Epithelial cell of proximal tubule (primary cell): ENCODE data around the gene PKHD1. TPM values are rescaled to one million over a fixed set of nuclear protein-coding genes. Genes with fewer than 3 reads are reported as not detected.

Experiments used
- DNase-seq: peaks from one replicate; pipeline ENCODE4 v3.0.0-alpha.2; 2011; ENCODE audit warnings: low read depth
- H3K4me3 ChIP-seq: 2 replicates; pipeline ENCODE4 v1.5.1; 2011; ENCODE audit warnings: low read depth, mild to moderate bottlenecking, low read length
- CTCF ChIP-seq: conservative IDR thresholded peaks from 2 replicates; pipeline ENCODE4 v1.5.1; 2012; ENCODE audit warnings: low read depth, mild to moderate bottlenecking, low read length
- total RNA-seq: library from RNA; depleted of rRNA; stranded (reverse); fragments of >200 nt; gene quantifications from 2 replicates; pipeline ENCODE4 v1.2.3, GENCODE V29; 2015

PKHD1 gene
- total RNA-seq, 1 donor from 2014 or later = 1.7 TPM

- no peak for DNase-seq
- no peak overlapping the region for H3K4me3 ChIP-seq
- TF ChIP-seq CTCF = no peak
These were observed 472.7 kb downstream of the PKHD1 start for GRCh38 chr6:51614725-51615124.

GRCh38 chr6:51613558-51613957 lies 473.9 kb downstream of the PKHD1 start:
- H3K4me3 ChIP-seq = no peak overlapping the region
- DNase-seq = no peak
- TF ChIP-seq CTCF = no peak

GRCh38 chr6:51608932-51609331 lies 478.5 kb downstream of the PKHD1 start:
- no peak overlapping the region for H3K4me3 ChIP-seq
- no peak for TF ChIP-seq CTCF
- no peak for DNase-seq

- no peak for DNase-seq
- H3K4me3 ChIP-seq = no peak overlapping the region
- TF ChIP-seq CTCF = no peak
These were observed 479.0 kb downstream of the PKHD1 start for GRCh38 chr6:51608383-51608782.

- H3K4me3 ChIP-seq = no peak overlapping the region
- TF ChIP-seq CTCF = no peak
- no peak for DNase-seq
These were observed 486.9 kb downstream of the PKHD1 start for GRCh38 chr6:51600514-51600913.

- H3K4me3 ChIP-seq = no peak overlapping the region
- DNase-seq = no peak
- no peak for TF ChIP-seq CTCF
These were observed 489.2 kb downstream of the PKHD1 start for GRCh38 chr6:51598171-51598570.

- TF ChIP-seq CTCF = no peak
- no peak overlapping the region for H3K4me3 ChIP-seq
- DNase-seq = no peak
These were observed 492.4 kb downstream of the PKHD1 start for GRCh38 chr6:51594981-51595380.
